NB4 (cell line): ENCODE data around the gene FXR2.

Source experiments
- DNase-seq: peaks from one replicate; pipeline ENCODE4 v3.0.0; 2010; ENCODE audit warnings: low read depth
- H3K4me3 ChIP-seq: one replicate; pipeline ENCODE4 v1.5.1; 2011; ENCODE audit warnings: mild to moderate bottlenecking, low read depth, low read length, moderate library complexity
- MYC ChIP-seq: IDR thresholded peaks from 2 replicates; pipeline ENCODE4 v1.6.1; 2011; ENCODE audit warnings: low read depth, low read length
- POLR2A ChIP-seq: IDR thresholded peaks from 2 replicates; pipeline ENCODE4 v1.6.1; 2011; ENCODE audit warnings: mild to moderate bottlenecking; ENCODE audit not compliant: insufficient read length; ENCODE audit errors: extremely low read depth
- TF ChIP-seq, protein P1 (sequence below): IDR thresholded peaks from one replicate; pipeline ENCODE4 v1.5.1; 2012; ENCODE audit warnings: low read depth, low read length
- TF ChIP-seq, protein P2 (sequence below): IDR thresholded peaks from 2 replicates; pipeline ENCODE4 v1.6.1; 2011; ENCODE audit warnings: low read depth, low read length

The FXR2 gene

DNA sequence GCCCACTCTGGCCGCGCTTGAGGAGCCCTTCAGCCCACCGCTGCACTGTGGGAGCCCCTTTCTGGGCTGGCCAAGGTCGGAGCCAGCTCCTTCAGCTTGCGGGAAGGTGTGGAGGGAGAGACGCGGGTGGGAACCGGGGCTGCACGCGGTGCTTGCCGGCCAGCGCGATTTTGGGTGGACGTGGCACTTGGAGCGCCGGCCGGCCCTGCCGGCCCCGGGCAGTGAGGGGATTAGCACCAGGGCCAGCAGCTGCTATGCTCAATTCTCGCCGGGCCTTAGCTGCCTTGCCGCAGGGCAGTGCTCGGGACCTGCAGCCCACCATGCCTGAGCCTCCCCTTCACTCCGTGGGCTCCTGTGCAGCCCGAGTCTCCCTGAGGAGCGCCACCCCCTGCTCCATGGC is 26.1 kb upstream of the FXR2 start:
- TF ChIP-seq, protein P1, sequence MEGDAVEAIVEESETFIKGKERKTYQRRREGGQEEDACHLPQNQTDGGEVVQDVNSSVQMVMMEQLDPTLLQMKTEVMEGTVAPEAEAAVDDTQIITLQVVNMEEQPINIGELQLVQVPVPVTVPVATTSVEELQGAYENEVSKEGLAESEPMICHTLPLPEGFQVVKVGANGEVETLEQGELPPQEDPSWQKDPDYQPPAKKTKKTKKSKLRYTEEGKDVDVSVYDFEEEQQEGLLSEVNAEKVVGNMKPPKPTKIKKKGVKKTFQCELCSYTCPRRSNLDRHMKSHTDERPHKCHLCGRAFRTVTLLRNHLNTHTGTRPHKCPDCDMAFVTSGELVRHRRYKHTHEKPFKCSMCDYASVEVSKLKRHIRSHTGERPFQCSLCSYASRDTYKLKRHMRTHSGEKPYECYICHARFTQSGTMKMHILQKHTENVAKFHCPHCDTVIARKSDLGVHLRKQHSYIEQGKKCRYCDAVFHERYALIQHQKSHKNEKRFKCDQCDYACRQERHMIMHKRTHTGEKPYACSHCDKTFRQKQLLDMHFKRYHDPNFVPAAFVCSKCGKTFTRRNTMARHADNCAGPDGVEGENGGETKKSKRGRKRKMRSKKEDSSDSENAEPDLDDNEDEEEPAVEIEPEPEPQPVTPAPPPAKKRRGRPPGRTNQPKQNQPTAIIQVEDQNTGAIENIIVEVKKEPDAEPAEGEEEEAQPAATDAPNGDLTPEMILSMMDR = no peak
- TF ChIP-seq POLR2A (no peak), MYC (no peak)
- TF ChIP-seq, protein P2, sequence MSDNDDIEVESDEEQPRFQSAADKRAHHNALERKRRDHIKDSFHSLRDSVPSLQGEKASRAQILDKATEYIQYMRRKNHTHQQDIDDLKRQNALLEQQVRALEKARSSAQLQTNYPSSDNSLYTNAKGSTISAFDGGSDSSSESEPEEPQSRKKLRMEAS = no peak
- H3K4me3 ChIP-seq = no peak overlapping the region
- no peak for DNase-seq

DNA sequence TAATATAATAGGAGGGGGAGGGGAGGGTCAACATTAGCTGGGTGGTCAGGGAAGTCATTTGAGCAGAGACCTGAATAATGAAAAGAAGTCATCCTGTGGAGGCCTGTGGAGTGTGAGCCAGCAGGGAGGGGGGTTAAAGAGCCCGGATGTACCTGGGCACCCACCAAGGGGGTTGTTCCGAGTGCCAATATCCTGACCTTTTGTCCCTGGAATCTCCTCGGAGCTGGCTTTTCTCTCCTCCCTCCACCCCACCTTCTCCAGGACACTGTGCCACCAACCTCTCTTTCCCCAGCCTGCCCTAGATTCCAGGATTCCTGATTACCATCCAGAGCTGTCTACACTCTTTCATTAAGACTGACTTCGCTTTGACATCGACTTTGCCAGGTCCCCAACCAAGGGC is 21.5 kb upstream of the FXR2 start:
- TF ChIP-seq, protein P1 = no peak
- TF ChIP-seq POLR2A = no peak
- TF ChIP-seq, protein P2 = no peak
- no peak for TF ChIP-seq MYC
- no peak for DNase-seq

DNA sequence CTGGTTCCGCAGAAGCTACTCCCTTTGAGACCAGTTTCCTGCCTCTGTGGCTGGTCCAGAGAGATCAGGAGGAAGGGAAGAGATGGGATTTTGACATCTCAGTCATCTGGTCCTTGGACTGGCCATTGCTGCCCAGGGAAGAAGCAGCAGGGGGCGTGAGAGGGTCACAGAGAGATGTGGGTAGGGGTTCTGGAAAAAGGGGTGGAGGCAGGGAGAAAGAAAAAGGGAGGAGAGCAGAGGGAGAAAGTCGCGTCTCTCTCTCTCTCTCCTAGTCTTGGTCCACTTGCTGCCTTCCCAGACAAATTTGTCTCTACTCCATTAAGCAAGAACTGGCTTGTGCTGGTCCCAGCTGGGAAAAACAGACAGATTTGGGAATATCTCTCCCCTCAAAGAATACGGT is 19.7 kb upstream of the FXR2 start:
- TF ChIP-seq, protein P1 = peak; percentile 46
- TF ChIP-seq, protein P2 = no peak
- no peak overlapping the region for H3K4me3 ChIP-seq
- peak; percentile 42 for DNase-seq

More for the DNA sequence above, 21.5 kb upstream of the FXR2 start:
- no peak overlapping the region for H3K4me3 ChIP-seq

DNA sequence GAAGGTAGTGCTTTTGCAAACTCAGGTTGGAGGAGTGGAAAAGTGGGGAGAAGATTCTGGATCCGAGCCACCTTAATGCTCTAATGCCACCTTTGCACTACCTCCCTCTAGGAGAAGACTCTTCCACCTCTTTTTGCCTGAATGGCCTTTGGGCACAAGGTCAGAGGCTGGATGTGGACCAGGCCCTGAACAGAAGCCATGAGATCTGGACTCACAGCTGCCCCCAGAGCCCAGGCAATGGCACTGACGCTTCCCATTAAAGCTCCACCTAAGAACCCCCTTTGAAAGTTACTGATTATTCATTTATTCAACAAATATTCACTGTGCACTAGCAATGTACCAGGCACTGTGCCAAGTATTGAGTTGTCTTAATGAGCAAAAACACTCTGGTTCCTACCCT is 18.4 kb upstream of the FXR2 start:
- TF ChIP-seq, protein P2 = no peak
- TF ChIP-seq, protein P1 = no peak
- TF ChIP-seq MYC (no peak), POLR2A (no peak)
- H3K4me3 ChIP-seq = no peak overlapping the region
- DNase-seq = no peak

DNA sequence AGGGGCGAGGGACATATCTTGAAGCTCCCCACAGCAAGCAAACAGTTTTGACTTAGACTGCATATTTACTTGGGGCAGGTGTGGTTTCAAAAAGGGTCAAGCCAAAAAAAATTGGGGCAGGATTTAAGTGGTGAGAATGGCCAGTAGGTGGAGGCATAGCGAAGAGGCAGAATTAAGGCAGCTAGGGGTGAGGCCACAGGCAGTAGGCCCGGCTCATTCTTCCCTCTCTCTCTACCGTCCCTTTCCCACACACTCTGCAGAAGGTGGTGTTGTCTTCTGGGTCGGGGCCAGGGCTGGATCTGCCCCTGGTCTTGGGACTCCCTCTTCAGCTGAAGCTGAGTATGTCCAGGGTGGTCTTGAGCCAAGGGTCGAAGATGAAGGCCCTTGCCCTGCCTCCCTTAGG is 17.8 kb upstream of the FXR2 start:
- no peak overlapping the region for H3K4me3 ChIP-seq
- peak; percentile 62 for DNase-seq
- TF ChIP-seq POLR2A = no peak
- TF ChIP-seq, protein P1 = peak; percentile 28
